CD14-positive monocyte (primary cell): Measurements from ENCODE around the gene CARMIL1. TPM values are rescaled to one million over a fixed set of nuclear protein-coding genes. Genes with fewer than 3 reads are reported as not detected.

ENCODE experiments used
- DNase-seq, 3 donors: peaks; one replicate each; pipeline ENCODE4 v3.0.0-alpha.2; 2011 to 2022
- H2AFZ ChIP-seq: 2 replicates; pipeline ENCODE4 v1.6.0; 2012; ENCODE audit warnings: mild to moderate bottlenecking, low read depth, low read length, inconsistent platforms; ENCODE audit not compliant: insufficient read depth, poor library complexity, severe bottlenecking
- H3K27ac ChIP-seq, 2 donors: 1 replicate in 1 of 2; 2 replicates in 1 of 2; pipeline ENCODE4 v1.5.1; 2012 to 2013; ENCODE audit warnings: low read length in 2 of 2, control low read depth in 1 of 2, inconsistent platforms in 1 of 2, low read depth in 1 of 2, mild to moderate bottlenecking in 1 of 2
- H3K27me3 ChIP-seq, 2 donors: one replicate each; pipeline versions ENCODE4 v1.6.0 to v1.6.1; 2011 to 2013; ENCODE audit warnings: low read length in 2 of 2; ENCODE audit not compliant: control insufficient read depth in 2 of 2, insufficient read depth in 2 of 2
- H3K36me3 ChIP-seq, 2 donors: replicated peaks in 1 of 2; 1 replicate in 1 of 2; 2 replicates in 1 of 2; pipeline versions ENCODE4 v1.5.1 to v1.6.1; 2012 to 2013; ENCODE audit warnings: low read length in 2 of 2, control low read depth in 1 of 2, inconsistent platforms in 1 of 2, mild to moderate bottlenecking in 1 of 2; ENCODE audit not compliant: insufficient read depth in 2 of 2, control insufficient read depth in 1 of 2
- H3K4me1 ChIP-seq, 2 donors: 1 replicate in 1 of 2; 2 replicates in 1 of 2; pipeline versions ENCODE4 v1.5.1 to v1.6.1; 2012 to 2013; ENCODE audit warnings: low read length in 2 of 2, control low read depth in 1 of 2, inconsistent platforms in 1 of 2, mild to moderate bottlenecking in 1 of 2, moderate library complexity in 1 of 2; ENCODE audit not compliant: insufficient read depth in 2 of 2, control insufficient read depth in 1 of 2
- H3K4me2 ChIP-seq: replicated peaks from 2 replicates; pipeline ENCODE3; 2012; ENCODE audit warnings: low read length, moderate library complexity, mild to moderate bottlenecking; ENCODE audit not compliant: poor library complexity, severe bottlenecking; ENCODE audit errors: extremely low read depth
- H3K4me3 ChIP-seq, 3 experiments: fragments of 200-600 bp in 1 of 3; sonication (generic) in 1 of 3; replicated peaks in 1 of 3; 1 replicate in 2 of 3; 2 replicates in 1 of 3; pipeline ENCODE4 v1.5.1; 2011 to 2013; ENCODE audit warnings: low read length in 3 of 3, mild to moderate bottlenecking in 3 of 3, control low read depth in 2 of 3, low read depth in 2 of 3, inconsistent platforms in 1 of 3, moderate library complexity in 1 of 3
- H3K79me2 ChIP-seq: 2 replicates; pipeline ENCODE4 v1.6.0; 2012; ENCODE audit warnings: mild to moderate bottlenecking, control low read depth, inconsistent platforms, low read length, moderate library complexity; ENCODE audit not compliant: insufficient read depth
- H3K9ac ChIP-seq: 2 replicates; pipeline ENCODE4 v1.6.0; 2017; ENCODE audit warnings: low read length, mild to moderate bottlenecking; ENCODE audit not compliant: insufficient read depth, poor library complexity, severe bottlenecking
- H3K9me3 ChIP-seq, 2 donors: replicated peaks in 1 of 2; 1 replicate in 1 of 2; 2 replicates in 1 of 2; pipeline versions ENCODE4 v1.5.1 to v1.6.1; 2012 to 2013; ENCODE audit warnings: low read length in 2 of 2, control low read depth in 1 of 2; ENCODE audit not compliant: control insufficient read depth in 1 of 2, insufficient read depth in 1 of 2
- H4K20me1 ChIP-seq: 2 replicates; pipeline ENCODE4 v1.6.0; 2012; ENCODE audit warnings: mild to moderate bottlenecking, low read length, control low read depth, moderate library complexity; ENCODE audit not compliant: insufficient read depth
- H3K27ac Mint-ChIP-seq, 7 donors: one replicate each; pipeline ENCODE4 v1.8.0; 2020; ENCODE audit warnings: mild to moderate bottlenecking in 7 of 7, mixed read lengths in 7 of 7, moderate library complexity in 6 of 7, inconsistent platforms in 2 of 7
- H3K27me3 Mint-ChIP-seq, 3 donors: one replicate each; pipeline ENCODE4 v1.8.0; 2021 to 2022; ENCODE audit warnings: low read depth in 3 of 3, mild to moderate bottlenecking in 3 of 3, mixed read lengths in 3 of 3, moderate library complexity in 3 of 3, inconsistent platforms in 1 of 3
- H3K36me3 Mint-ChIP-seq, 2 donors: one replicate each; pipeline ENCODE4 v1.8.0; 2020; ENCODE audit warnings: mixed read lengths in 2 of 2, inconsistent platforms in 1 of 2, mild to moderate bottlenecking in 1 of 2
- H3K4me1 Mint-ChIP-seq: one replicate; pipeline ENCODE4 v1.8.0; 2020; ENCODE audit warnings: mild to moderate bottlenecking, mixed read lengths
- H3K4me3 Mint-ChIP-seq, 2 donors: one replicate each; pipeline ENCODE4 v1.8.0; 2020; ENCODE audit warnings: mild to moderate bottlenecking in 2 of 2, mixed read lengths in 2 of 2, moderate library complexity in 1 of 2
- H3K9me3 Mint-ChIP-seq, 7 donors: one replicate each; pipeline ENCODE4 v1.8.0; 2020 to 2022; ENCODE audit warnings: mixed read lengths in 7 of 7, mild to moderate bottlenecking in 6 of 7, moderate library complexity in 6 of 7, inconsistent platforms in 2 of 7
- WGBS: methylation state at CpG from one replicate; pipeline ENCODE4 v1.1.5; 2013; ENCODE audit warnings: missing lambda C conversion rate; ENCODE audit not compliant: insufficient coverage; 5-methylcytosine and 5-hydroxymethylcytosine counted together
- intact Hi-C, 2 donors: fragments of 100-400 bp; cut with micrococcal nuclease; formaldehyde crosslinking; loops; one replicate each; pipeline versions ENCODE4 v1.15.0 to v1.15.1; 2023
- polyA plus RNA-seq, 3 donors: library from polyadenylated mRNA; depleted of rRNA in 1 of 3; unstranded in 2 of 3; stranded (reverse) in 1 of 3; fragments of 300-500 nt in 2 of 3; fragments of >200 nt in 1 of 3; fragmentation: Illumina TruSeq in 2 of 3; gene quantifications; 1 replicate in 2 of 3; 2 replicates in 1 of 3; pipeline ENCODE4 v1.2.3, GENCODE V29; 2012 to 2021
- TF ChIP-seq, protein P1 (sequence below): fragments of 200-600 bp; IDR thresholded peaks from one replicate; pipeline ENCODE4 v1.8.0; 2022; ENCODE audit warnings: antibody characterized with exemption, mild to moderate bottlenecking

The CARMIL1 gene
- polyA plus RNA-seq, 3 donors = 0.30 to 0.49 (median 0.41) TPM

DNA sequence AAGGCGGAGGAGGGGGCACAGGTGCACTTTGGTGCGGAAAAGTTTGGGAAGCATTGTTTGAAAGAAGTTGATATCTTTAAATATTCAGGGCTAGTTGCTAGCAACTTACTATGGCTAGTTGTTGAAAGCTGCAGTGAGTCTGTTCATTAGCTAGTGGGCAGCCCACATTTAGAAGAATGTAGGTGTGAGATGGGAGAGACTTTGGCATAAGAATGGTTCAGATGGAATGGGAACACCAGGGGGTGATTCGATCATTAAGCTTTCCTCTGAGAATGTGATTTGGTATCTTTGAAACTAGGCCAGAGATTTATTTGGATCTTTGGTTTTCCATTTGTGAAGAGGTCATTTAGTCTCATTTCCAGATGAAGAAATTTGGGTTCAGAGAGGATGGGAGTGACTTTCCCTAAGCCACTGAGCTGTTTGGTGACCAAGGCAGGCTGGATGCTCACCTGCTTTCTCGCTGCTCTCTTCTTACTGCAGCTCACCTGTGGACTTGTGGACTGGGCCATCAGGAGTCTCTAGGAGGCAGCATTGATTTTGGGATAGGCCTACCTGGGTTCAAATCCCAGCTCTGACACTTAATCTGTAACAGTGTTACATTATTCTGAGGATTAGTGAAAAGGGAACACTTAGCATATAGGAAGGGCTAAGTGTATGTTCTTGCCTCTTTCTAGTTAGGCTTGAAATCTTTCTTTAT lies 62.9 kb downstream of the CARMIL1 start:
- H3K36me3 ChIP-seq = no peaks in the 10 kb centered on the region
- Mint-ChIP-seq H3K36me3 (peaks cover 0 to 7% of the 10 kb centered on the region in 2 donors), H3K27me3 (peaks cover 0 to 3% (median 2%) of the 10 kb centered on the region in 3 donors), H3K9me3 (no peaks in the 10 kb centered on the region), H3K4me3 (no peak overlapping the region), H3K4me1 (peaks cover 5% of the 10 kb centered on the region), H3K27ac (no peak overlapping the region)
- no peaks in the 10 kb centered on the region for H3K27me3 ChIP-seq
- no peaks in the 10 kb centered on the region for H3K79me2 ChIP-seq
- intact Hi-C loops = no loop called here
- H3K4me3 ChIP-seq = no peak overlapping the region
- no peaks in the 10 kb centered on the region for H3K4me1 ChIP-seq
- TF ChIP-seq, protein P1, sequence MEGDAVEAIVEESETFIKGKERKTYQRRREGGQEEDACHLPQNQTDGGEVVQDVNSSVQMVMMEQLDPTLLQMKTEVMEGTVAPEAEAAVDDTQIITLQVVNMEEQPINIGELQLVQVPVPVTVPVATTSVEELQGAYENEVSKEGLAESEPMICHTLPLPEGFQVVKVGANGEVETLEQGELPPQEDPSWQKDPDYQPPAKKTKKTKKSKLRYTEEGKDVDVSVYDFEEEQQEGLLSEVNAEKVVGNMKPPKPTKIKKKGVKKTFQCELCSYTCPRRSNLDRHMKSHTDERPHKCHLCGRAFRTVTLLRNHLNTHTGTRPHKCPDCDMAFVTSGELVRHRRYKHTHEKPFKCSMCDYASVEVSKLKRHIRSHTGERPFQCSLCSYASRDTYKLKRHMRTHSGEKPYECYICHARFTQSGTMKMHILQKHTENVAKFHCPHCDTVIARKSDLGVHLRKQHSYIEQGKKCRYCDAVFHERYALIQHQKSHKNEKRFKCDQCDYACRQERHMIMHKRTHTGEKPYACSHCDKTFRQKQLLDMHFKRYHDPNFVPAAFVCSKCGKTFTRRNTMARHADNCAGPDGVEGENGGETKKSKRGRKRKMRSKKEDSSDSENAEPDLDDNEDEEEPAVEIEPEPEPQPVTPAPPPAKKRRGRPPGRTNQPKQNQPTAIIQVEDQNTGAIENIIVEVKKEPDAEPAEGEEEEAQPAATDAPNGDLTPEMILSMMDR = no peak
- no peak overlapping the region for H3K4me2 ChIP-seq
- no peaks in the 10 kb centered on the region for H3K9me3 ChIP-seq
- no peak for DNase-seq
- no peak overlapping the region for H3K27ac ChIP-seq
- no peaks in the 10 kb centered on the region for H4K20me1 ChIP-seq
- no peak overlapping the region for H2AFZ ChIP-seq
- WGBS = 98% methylated on average over 4 of the region's 4 CpGs
- no peak overlapping the region for H3K9ac ChIP-seq

DNA sequence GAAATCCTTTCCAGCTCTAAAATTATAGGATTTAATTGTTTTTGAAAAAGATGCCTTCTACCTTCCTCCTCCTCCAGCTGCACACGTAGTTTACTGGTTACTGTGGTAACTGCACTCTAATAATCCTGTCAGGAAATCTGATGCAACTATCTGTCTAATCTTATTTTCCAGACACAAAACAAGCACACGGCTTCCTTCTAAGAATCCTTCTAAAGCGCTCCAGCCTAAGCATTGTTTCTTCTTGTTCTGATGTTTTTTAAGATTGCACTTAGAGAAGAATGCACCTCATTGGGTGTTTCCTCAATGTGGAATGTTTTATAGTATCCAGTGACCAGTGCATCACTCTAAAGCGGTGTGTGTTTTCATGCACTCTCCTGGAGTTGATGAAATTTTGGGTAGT lies 63.6 kb downstream of the CARMIL1 start:
- no peak overlapping the region for H2AFZ ChIP-seq
- no peak overlapping the region for H3K4me3 Mint-ChIP-seq
- no peak for DNase-seq
- no peaks in the 10 kb centered on the region for H3K9me3 Mint-ChIP-seq
- H3K9me3 ChIP-seq = no peaks in the 10 kb centered on the region
- H3K9ac ChIP-seq = no peak overlapping the region
- no peak overlapping the region for H3K27ac Mint-ChIP-seq
- H3K27me3 Mint-ChIP-seq = peaks cover 0 to 3% (median 2%) of the 10 kb centered on the region in 3 donors
- no peak overlapping the region for H3K4me3 ChIP-seq
- no peak overlapping the region for H3K27ac ChIP-seq
- peaks cover 5% of the 10 kb centered on the region for H3K4me1 Mint-ChIP-seq
- no peak overlapping the region for H3K4me2 ChIP-seq
- intact Hi-C loops = no loop called here
- no peaks in the 10 kb centered on the region for H4K20me1 ChIP-seq
- H3K27me3 ChIP-seq = no peaks in the 10 kb centered on the region
- TF ChIP-seq, protein P1 = no peak
- no peaks in the 10 kb centered on the region for H3K4me1 ChIP-seq
- WGBS = 20% methylated on average over 1 of the region's 4 CpGs
- no peaks in the 10 kb centered on the region for H3K79me2 ChIP-seq
- no peaks in the 10 kb centered on the region for H3K36me3 ChIP-seq
- peaks cover 0 to 9% of the 10 kb centered on the region in 2 donors for H3K36me3 Mint-ChIP-seq
